Measurements from ENCODE around the gene BMPR2.

The BMPR2 gene

GRCh38 chr2:202599911-202600310 is 223.8 kb downstream of the BMPR2 start:
- no peak for TF ChIP-seq NFIC (IDR thresholded peaks at IDR 0.05)
- no peak for TF ChIP-seq EP300 (IDR thresholded peaks at IDR 0.05; ENCODE audit: borderline replicate concordance)
- TF ChIP-seq RAD21 (IDR thresholded peaks at IDR 0.05; ENCODE audit: low read depth), result no peak
- TF ChIP-seq, protein P1, sequence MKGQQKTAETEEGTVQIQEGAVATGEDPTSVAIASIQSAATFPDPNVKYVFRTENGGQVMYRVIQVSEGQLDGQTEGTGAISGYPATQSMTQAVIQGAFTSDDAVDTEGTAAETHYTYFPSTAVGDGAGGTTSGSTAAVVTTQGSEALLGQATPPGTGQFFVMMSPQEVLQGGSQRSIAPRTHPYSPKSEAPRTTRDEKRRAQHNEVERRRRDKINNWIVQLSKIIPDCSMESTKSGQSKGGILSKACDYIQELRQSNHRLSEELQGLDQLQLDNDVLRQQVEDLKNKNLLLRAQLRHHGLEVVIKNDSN (IDR thresholded peaks at IDR 0.05), result no peak
- TF ChIP-seq TEAD4 (IDR thresholded peaks at IDR 0.05), result no peak
- TF ChIP-seq TAF1 (IDR thresholded peaks at IDR 0.05; ENCODE audit: low read depth), result no peak
- TF ChIP-seq TCF12 (IDR thresholded peaks at IDR 0.05; ENCODE audit: low read depth), result no peak

GRCh38 chr2:202604699-202605098 is 228.6 kb downstream of the BMPR2 start:
- no peak for TF ChIP-seq MAX (IDR thresholded peaks at IDR 0.05)

DNA sequence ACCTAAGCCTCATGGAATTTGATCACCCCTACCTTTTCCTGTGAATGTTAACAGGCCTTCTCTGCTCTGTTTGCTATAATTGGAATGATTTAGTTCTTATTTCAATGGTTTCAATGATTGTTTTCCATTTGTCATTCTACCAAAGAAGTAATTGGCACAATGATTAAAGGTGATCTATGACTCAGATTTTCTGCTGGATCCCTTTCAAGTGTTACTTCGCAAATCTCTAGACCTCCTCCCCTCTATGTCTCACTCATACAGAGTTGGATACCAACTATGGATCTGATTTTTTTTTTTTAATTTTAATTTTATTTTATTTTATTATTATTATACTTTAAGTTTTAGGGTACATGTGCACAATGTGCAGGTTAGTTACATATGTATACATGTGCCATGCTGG is 229.0 kb downstream of the BMPR2 start:
- TF ChIP-seq TEAD4 (IDR thresholded peaks at IDR 0.05) (no peak), TCF12 (IDR thresholded peaks at IDR 0.05; ENCODE audit: low read depth) (no peak), CREB1 (IDR thresholded peaks at IDR 0.05; ENCODE audit: low read depth) (no peak), EP300 (IDR thresholded peaks at IDR 0.05; ENCODE audit: borderline replicate concordance) (no peak), TAF1 (IDR thresholded peaks at IDR 0.05; ENCODE audit: low read depth) (no peak), FOXM1 (IDR thresholded peaks at IDR 0.05; ENCODE audit: borderline replicate concordance, low read depth) (no peak), NFIC (IDR thresholded peaks at IDR 0.05) (no peak), CEBPB (IDR thresholded peaks at IDR 0.05) (no peak), YY1 (IDR thresholded peaks at IDR 0.05; ENCODE audit: low read depth) (no peak), EGR1 (IDR thresholded peaks at IDR 0.05) (no peak), RAD21 (IDR thresholded peaks at IDR 0.05; ENCODE audit: low read depth) (no peak), ZBTB7A (IDR thresholded peaks at IDR 0.05; ENCODE audit: low read depth) (no peak), MAX (IDR thresholded peaks at IDR 0.05) (no peak)
- TF ChIP-seq, protein P1 (IDR thresholded peaks at IDR 0.05), result no peak
- TF ChIP-seq, protein P2, sequence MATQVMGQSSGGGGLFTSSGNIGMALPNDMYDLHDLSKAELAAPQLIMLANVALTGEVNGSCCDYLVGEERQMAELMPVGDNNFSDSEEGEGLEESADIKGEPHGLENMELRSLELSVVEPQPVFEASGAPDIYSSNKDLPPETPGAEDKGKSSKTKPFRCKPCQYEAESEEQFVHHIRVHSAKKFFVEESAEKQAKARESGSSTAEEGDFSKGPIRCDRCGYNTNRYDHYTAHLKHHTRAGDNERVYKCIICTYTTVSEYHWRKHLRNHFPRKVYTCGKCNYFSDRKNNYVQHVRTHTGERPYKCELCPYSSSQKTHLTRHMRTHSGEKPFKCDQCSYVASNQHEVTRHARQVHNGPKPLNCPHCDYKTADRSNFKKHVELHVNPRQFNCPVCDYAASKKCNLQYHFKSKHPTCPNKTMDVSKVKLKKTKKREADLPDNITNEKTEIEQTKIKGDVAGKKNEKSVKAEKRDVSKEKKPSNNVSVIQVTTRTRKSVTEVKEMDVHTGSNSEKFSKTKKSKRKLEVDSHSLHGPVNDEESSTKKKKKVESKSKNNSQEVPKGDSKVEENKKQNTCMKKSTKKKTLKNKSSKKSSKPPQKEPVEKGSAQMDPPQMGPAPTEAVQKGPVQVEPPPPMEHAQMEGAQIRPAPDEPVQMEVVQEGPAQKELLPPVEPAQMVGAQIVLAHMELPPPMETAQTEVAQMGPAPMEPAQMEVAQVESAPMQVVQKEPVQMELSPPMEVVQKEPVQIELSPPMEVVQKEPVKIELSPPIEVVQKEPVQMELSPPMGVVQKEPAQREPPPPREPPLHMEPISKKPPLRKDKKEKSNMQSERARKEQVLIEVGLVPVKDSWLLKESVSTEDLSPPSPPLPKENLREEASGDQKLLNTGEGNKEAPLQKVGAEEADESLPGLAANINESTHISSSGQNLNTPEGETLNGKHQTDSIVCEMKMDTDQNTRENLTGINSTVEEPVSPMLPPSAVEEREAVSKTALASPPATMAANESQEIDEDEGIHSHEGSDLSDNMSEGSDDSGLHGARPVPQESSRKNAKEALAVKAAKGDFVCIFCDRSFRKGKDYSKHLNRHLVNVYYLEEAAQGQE (IDR thresholded peaks at IDR 0.05; ENCODE audit: low read depth), result no peak

DNA sequence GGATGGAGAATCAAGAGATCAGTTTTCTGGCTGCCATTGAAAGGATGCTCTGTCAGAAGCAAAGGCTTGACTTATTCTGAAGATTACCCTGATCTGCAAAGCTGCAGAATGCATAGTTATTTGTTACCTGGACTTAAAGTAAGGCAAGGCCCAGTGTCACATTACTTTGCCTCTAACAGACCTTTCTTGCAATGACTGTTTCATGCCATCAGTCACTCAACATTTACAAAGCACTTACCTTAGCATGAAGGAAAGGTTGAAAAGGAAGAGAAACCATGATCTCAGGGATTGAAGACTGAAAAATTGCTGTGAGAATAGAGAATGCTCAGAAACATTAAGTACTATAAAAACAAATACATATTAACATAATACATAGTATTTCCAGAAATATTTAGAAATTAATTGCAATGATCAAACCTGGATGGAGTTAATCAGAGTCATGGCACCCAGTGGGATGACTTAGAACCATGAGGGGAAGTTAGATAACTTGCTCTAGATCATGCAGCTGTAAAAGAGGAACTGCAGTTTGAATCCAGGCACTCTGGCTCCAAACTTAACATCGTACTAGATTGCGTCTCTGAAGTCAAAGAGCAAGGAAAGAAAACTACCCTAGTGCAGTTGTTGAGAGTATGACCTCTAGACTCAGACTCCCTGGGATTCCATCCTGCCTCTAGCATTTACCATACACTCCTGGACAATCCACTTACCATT is 232.2 kb downstream of the BMPR2 start:
- TF ChIP-seq, protein P2 (IDR thresholded peaks at IDR 0.05; ENCODE audit: low read depth), result no peak
- no peak for TF ChIP-seq CEBPB (IDR thresholded peaks at IDR 0.05)
- no peak for TF ChIP-seq ZBTB7A (IDR thresholded peaks at IDR 0.05; ENCODE audit: low read depth)
- TF ChIP-seq YY1 (IDR thresholded peaks at IDR 0.05; ENCODE audit: low read depth), result no peak
- TF ChIP-seq TEAD4 (IDR thresholded peaks at IDR 0.05), result no peak
- TF ChIP-seq EP300 (IDR thresholded peaks at IDR 0.05; ENCODE audit: borderline replicate concordance), result no peak
- no peak for TF ChIP-seq TCF12 (IDR thresholded peaks at IDR 0.05; ENCODE audit: low read depth)
- no peak for TF ChIP-seq NFIC (IDR thresholded peaks at IDR 0.05)
- no peak for TF ChIP-seq EGR1 (IDR thresholded peaks at IDR 0.05)
- no peak for TF ChIP-seq MAX (IDR thresholded peaks at IDR 0.05)
- no peak for TF ChIP-seq RAD21 (IDR thresholded peaks at IDR 0.05; ENCODE audit: low read depth)
- TF ChIP-seq, protein P1 (IDR thresholded peaks at IDR 0.05), result no peak
- TF ChIP-seq FOXM1 (IDR thresholded peaks at IDR 0.05; ENCODE audit: borderline replicate concordance, low read depth), result no peak
- no peak for TF ChIP-seq CREB1 (IDR thresholded peaks at IDR 0.05; ENCODE audit: low read depth)
- TF ChIP-seq TAF1 (IDR thresholded peaks at IDR 0.05; ENCODE audit: low read depth), result no peak

DNA sequence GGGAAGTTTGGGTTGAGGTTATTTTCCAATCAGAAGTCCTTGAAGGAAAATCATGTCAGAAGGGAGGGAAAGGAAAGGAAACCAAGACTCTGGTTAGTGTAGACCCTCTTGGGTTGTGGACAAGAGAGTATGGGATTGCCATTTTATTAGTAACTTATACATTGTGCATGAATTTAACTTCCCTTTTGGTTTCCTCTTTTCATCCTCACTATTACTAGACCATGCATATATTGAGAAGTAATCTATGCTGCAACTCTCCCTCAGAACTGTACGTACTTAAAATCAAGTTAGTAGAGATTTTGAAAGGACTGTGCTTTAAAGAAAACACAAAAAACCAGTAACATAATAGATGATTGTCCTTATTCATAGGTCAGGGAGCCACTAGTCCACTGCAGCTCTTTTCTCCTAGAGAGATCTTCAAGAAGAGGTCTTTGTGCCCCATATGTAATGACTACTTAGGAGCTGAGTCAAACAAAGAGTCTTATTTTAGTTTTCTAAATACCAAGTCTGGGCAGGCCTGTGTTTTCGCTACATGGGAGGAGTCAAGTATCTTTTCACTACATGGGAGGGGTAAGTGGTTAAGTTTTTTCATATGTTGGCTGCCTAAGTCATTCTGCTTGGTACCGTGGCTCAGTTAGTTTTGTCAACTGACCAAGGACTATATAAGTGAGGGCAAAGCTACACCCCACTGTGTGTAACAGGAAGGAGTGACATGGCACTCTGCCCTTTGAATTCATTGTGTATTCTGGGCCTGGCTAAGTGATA is 233.4 kb downstream of the BMPR2 start:
- TF ChIP-seq CEBPB (IDR thresholded peaks at IDR 0.05) (no peak), MAX (IDR thresholded peaks at IDR 0.05) (no peak)
- TF ChIP-seq, protein P2 (IDR thresholded peaks at IDR 0.05; ENCODE audit: low read depth), result no peak

Data from Ishikawa (cell line).